ENCODE measurements around the gene UBASH3A.

Gene UBASH3A

GRCh38 chr21:42433946-42434551, 30.3 kb downstream of the UBASH3A start:
- ChIA-PET CTCF (interaction anchor here (0.7 to 1.8 kb wide), 4 partner anchors 10 to 175 kb away, joined by 3 to 5 read pairs (median 4); no protein-coding TSS in a partner anchor), POLR2A (no interaction called here)
- TF ChIP-seq CTCF (IDR thresholded peaks at IDR 0.05; ENCODE audit: control extremely low read depth, extremely low read depth, low read depth, missing control alignments), result no peak
- no peak for DNase-seq (ENCODE audit: extremely low spot score)

GRCh38 chr21:42434884-42435283, 31.2 kb downstream of the UBASH3A start:
- ChIA-PET CTCF (interaction anchor here (1.8 kb wide), 1 partner anchor 11 kb away, joined by 4 read pairs; no protein-coding TSS in a partner anchor), POLR2A (no interaction called here)
- no peak for DNase-seq (ENCODE audit: extremely low spot score)
- TF ChIP-seq CTCF (IDR thresholded peaks at IDR 0.05; ENCODE audit: control extremely low read depth, extremely low read depth, low read depth, missing control alignments), result no peak

- CTCF ChIA-PET, result interaction anchor here (1.1 to 1.8 kb wide), 2 partner anchors 12 to 13 kb away, joined by 3 to 4 read pairs; no protein-coding TSS in a partner anchor
- no peak for TF ChIP-seq CTCF (IDR thresholded peaks at IDR 0.05; ENCODE audit: control extremely low read depth, extremely low read depth, low read depth, missing control alignments)
- POLR2A ChIA-PET, result no interaction called here
These were observed 31.7 kb downstream of the UBASH3A start for GRCh38 chr21:42435401-42435800.

GRCh38 chr21:42435833-42436232, 32.1 kb downstream of the UBASH3A start:
- no peak for TF ChIP-seq CTCF (IDR thresholded peaks at IDR 0.05; ENCODE audit: control extremely low read depth, extremely low read depth, low read depth, missing control alignments)
- no peak for DNase-seq (ENCODE audit: extremely low spot score)
- ChIA-PET CTCF (interaction anchor here (1.1 to 3.6 kb wide), 3 partner anchors 10 to 14 kb away, joined by 3 to 18 read pairs (median 4); no protein-coding TSS in a partner anchor), POLR2A (no interaction called here)

More at GRCh38 chr21:42435401-42435800, 31.7 kb downstream of the UBASH3A start:
- DNase-seq (ENCODE audit: extremely low spot score), result no peak

- ChIA-PET CTCF (interaction anchor here (0.9 to 3.6 kb wide), 3 partner anchors 8 to 13 kb away, joined by 3 to 18 read pairs (median 4); no protein-coding TSS in a partner anchor), POLR2A (no interaction called here)
- DNase-seq (ENCODE audit: extremely low spot score), result no peak
- no peak for TF ChIP-seq CTCF (IDR thresholded peaks at IDR 0.05; ENCODE audit: control extremely low read depth, extremely low read depth, low read depth, missing control alignments)
These were observed 33.2 kb downstream of the UBASH3A start for GRCh38 chr21:42436914-42437313.

- ChIA-PET POLR2A (no interaction called here), CTCF (interaction anchor here (0.9 to 3.6 kb wide), 5 partner anchors 8 to 33 kb away, joined by 3 to 18 read pairs (median 3); no protein-coding TSS in a partner anchor)
- TF ChIP-seq CTCF (IDR thresholded peaks at IDR 0.05; ENCODE audit: control extremely low read depth, extremely low read depth, low read depth, missing control alignments), result no peak
- no peak for DNase-seq (ENCODE audit: extremely low spot score)
These were observed 34.1 kb downstream of the UBASH3A start for GRCh38 chr21:42437786-42438185.
